Aorta (tissue), 5 donors: ENCODE data around the gene OMP. TPM values are rescaled to one million over a fixed set of nuclear protein-coding genes. Genes with fewer than 3 reads are reported as not detected.

Source experiments
- ATAC-seq: fragments of 200-7000 bp; cut with Tn5 transposase; one replicate; pipeline ENCODE4 v1.9.1; 2022; ENCODE audit warnings: moderate library complexity; ENCODE audit not compliant: low FRiP score
- DNase-seq, 2 donors: peaks; one replicate each; pipeline ENCODE4 v3.0.0-alpha.2; 2020
- H3K27ac ChIP-seq, 2 donors: one replicate each; pipeline ENCODE4 v1.5.1; 2013; ENCODE audit warnings: low read length in 2 of 2, mild to moderate bottlenecking in 2 of 2, moderate library complexity in 2 of 2, control low read depth in 1 of 2, inconsistent platforms in 1 of 2, low read depth in 1 of 2
- H3K27me3 ChIP-seq, 2 donors: one replicate each; pipeline ENCODE4 v1.6.1; 2013; ENCODE audit warnings: control low read depth in 1 of 2, low read length in 1 of 2, mild to moderate bottlenecking in 1 of 2, moderate library complexity in 1 of 2; ENCODE audit not compliant: insufficient read depth in 2 of 2, control insufficient read depth in 1 of 2
- H3K36me3 ChIP-seq, 2 donors: one replicate each; pipeline ENCODE4 v1.6.1; 2013; ENCODE audit warnings: control low read depth in 1 of 2, low read length in 1 of 2, mild to moderate bottlenecking in 1 of 2; ENCODE audit not compliant: insufficient read depth in 2 of 2, control insufficient read depth in 1 of 2
- H3K4me1 ChIP-seq, 2 donors: one replicate each; pipeline ENCODE4 v1.6.1; 2013; ENCODE audit warnings: low read length in 2 of 2, control low read depth in 1 of 2, mild to moderate bottlenecking in 1 of 2, moderate library complexity in 1 of 2; ENCODE audit not compliant: insufficient read depth in 2 of 2, control insufficient read depth in 1 of 2
- H3K4me3 ChIP-seq, 2 donors: one replicate each; pipeline ENCODE4 v1.5.1; 2013; ENCODE audit warnings: low read length in 2 of 2, control low read depth in 1 of 2, mild to moderate bottlenecking in 1 of 2
- H3K9me3 ChIP-seq: one replicate; pipeline ENCODE4 v1.6.1; 2013; ENCODE audit warnings: mild to moderate bottlenecking, low read length; ENCODE audit not compliant: control insufficient read depth
- WGBS, 2 donors: extraction: QIAGEN DNeasy Blood & Tissue Kit; methylation state at CpG; one replicate each; pipeline ENCODE4 v1.1.7; 2013; 5-methylcytosine and 5-hydroxymethylcytosine counted together
- intact Hi-C, 2 donors: fragments of 100-400 bp; cut with DNase I; formaldehyde crosslinking; loops; one replicate each; pipeline versions ENCODE4 v1.14.2 to v1.15.0; 2022
- polyA plus RNA-seq, 2 donors: library from polyadenylated mRNA; stranded (reverse); fragments of 200-250 nt; gene quantifications; one replicate each; pipeline ENCODE4 v1.2.3, GENCODE V29; 2013
- total RNA-seq, 2 donors: library from RNA; stranded (reverse); fragmentation: NEBNext Ultra II Directional; extraction: Animal tissue kit (Norgen Biotek cat#: 25700); gene quantifications; one replicate each; pipeline ENCODE4 v1.2.1, GENCODE V29; 2021
- donor health status: healthy with polysubstance abuse.
- donor health status: Bipolar disorder and iron deficiency.
- donor health status: DM: no; HTN: no; CAD: no.
- donor health status: DM: no; HTN: no; CAD: no.
- donor health status: DM: yes; HTN: yes; CAD: no.

OMP gene
- total and polyA plus RNA-seq, 4 donors = 2.1 TPM; not detected in 3

DNA sequence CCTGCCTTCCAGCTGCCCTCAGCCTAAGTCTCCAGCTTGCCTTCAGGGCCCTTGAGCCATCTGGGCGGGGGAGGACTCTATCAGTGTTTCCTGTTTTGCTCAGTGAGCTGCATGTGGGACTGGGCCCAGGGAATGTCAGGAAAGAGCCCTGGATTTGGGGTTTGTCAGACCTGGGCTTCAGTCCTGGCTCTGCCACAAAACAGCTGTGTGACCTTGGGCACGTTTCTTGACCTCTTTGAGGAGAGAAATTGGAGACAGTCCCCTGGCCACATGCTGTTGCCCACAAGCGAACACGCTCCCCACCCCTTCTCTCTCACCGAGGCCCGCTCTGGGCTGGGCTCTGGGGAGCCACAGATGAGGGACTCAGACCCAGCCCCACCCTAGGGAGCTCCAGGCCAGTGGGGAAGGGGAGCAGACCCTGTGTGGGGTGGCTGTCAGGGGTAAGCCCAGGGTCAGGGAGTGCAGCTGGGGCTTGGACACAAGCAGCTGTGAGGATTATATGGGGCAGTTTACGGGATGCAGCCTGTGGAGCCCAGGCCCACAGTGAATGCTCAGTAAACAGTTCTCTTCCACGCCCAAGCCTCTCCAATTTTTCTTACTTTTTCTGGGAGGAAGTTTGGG is 37.7 kb downstream of the OMP start:
- Histone ChIP-seq H3K4me3 (no peak overlapping the region), H3K27me3 (no peaks in the 10 kb centered on the region), H3K36me3 (no peaks in the 10 kb centered on the region), H3K9me3 (no peaks in the 10 kb centered on the region), H3K4me1 (no peaks in the 10 kb centered on the region), H3K27ac (no peak overlapping the region)
- WGBS, 2 donors = 84% methylated on average over 8 of the region's 8 CpGs
- no peak for DNase-seq
- intact Hi-C loops = no loop called here
- ATAC-seq = peak; percentile 44

DNA sequence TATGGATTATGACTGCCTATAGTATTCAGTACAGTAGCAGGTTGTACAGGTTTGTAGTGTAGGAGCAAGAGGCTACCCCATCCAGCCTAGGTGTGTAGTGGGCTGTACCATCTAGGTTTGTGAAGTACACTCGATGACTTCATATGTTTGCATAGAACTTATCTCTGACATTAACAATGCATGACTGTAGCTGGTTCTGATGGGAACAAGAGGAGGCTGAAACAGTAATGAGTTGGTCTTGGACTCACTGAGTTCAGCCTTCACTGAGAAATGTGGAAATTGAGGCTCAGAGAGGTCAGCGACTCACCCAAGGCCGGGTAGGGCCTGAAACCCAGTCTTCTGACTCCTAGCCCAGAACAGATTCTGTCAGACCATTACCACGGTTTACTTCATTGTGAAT is 38.4 kb downstream of the OMP start:
- no peak overlapping the region for H3K27ac ChIP-seq
- DNase-seq (no peak), ATAC-seq (no peak)
- H3K36me3 ChIP-seq = no peaks in the 10 kb centered on the region
- H3K27me3 ChIP-seq = no peaks in the 10 kb centered on the region
- intact Hi-C loops = no loop called here
- no peaks in the 10 kb centered on the region for H3K4me1 ChIP-seq
- WGBS, 2 donors = 83 to 87% methylated on average over 4 of the region's 4 CpGs
- no peak overlapping the region for H3K4me3 ChIP-seq
- H3K9me3 ChIP-seq = no peaks in the 10 kb centered on the region

GRCh38 chr11:77141475-77141874 is 38.8 kb downstream of the OMP start:
- Histone ChIP-seq H3K4me1 (no peaks in the 10 kb centered on the region), H3K27ac (no peak overlapping the region), H3K36me3 (no peaks in the 10 kb centered on the region), H3K27me3 (no peaks in the 10 kb centered on the region), H3K9me3 (no peaks in the 10 kb centered on the region), H3K4me3 (no peak overlapping the region)
- ATAC-seq (no peak), DNase-seq (no peak)
- WGBS, 2 donors = 97 to 98% methylated on average over 4 of the region's 4 CpGs
- intact Hi-C loops = no loop called here

DNA sequence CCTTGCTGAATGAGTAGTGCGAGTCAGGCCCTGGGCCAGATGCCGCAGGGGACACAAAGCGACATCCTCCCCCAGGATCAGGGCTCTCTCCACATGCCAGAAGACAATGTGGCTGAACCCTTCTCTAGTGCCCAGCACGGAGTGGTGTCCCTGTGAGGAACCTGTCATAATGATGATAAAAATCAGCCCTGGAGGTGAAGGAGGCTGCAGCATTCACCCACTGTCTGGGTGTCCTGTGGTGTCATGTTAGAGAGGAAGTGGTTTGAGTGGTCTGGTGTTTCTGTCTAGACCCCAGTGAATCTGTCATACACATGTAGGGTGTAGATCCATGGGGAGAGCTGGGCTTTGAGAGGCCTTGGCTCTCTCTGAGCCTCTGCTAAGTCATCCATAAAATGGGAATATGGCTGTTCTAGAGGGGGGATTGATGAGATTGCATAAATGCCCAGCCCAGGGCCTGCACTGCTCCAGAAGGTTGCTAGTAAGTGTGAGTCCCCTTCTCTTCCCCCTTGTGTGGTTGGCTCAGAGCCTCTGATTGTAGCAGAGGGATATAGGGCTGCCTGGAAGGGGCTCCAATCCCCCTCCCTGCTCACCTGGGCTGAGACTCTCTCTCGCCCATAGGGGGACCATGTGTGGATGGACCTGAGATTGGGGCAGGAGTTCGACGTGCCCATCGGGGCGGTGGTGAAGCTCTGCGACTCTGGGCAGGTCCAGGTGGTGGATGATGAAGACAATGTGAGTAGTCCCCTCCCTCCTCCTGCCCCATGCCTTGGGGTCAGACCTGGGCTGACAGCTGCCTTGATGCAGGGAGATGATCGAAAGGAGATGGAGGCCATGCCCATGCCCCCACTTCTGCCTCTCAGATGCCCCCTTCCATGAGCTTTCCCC is 39.7 kb downstream of the OMP start:
- WGBS, 2 donors = 94% methylated on average over 11 of the region's 11 CpGs
- Histone ChIP-seq H3K9me3 (no peaks in the 10 kb centered on the region), H3K27ac (no peak overlapping the region), H3K4me1 (no peaks in the 10 kb centered on the region), H3K4me3 (no peak overlapping the region), H3K27me3 (no peaks in the 10 kb centered on the region), H3K36me3 (no peaks in the 10 kb centered on the region)
- ATAC-seq = no peak
- intact Hi-C loops = no loop called here
- DNase-seq = no peak

DNA sequence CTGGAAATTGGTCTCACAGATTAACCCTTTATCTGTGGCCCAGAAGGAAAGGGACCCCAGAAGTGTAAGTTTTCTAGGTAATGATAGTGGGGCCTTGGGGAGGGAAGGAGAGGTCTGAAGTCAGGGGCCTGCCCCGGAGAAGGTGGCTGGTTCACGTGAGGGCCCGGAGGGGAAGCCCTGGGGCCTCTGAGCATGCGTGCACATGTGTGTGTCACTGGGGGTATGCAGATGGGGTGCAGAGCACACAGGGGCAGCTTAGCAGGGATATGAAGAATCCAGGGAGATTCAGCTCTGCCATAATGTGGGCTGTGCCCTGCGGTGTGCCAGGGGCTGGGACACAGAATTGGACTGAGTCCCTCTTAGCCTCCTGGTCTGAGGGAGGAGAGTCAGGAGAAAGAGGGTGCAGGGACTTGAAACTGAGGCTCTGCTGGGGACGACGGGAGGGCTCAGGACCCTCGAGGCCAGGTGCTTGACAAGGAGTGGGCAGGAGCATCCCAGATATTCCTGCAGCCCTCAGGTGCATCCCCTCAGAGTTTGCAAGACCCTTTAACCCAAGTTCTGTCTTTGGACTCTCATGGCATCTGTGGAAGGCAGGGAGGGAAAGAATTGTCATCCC is 40.9 kb downstream of the OMP start:
- intact Hi-C loops = no loop called here
- Histone ChIP-seq H3K4me3 (no peak overlapping the region), H3K36me3 (no peaks in the 10 kb centered on the region), H3K4me1 (no peaks in the 10 kb centered on the region), H3K27ac (no peak overlapping the region), H3K27me3 (no peaks in the 10 kb centered on the region), H3K9me3 (no peaks in the 10 kb centered on the region)
- DNase-seq = no peak
- 87 to 89% methylated on average over 8 of the region's 8 CpGs for WGBS, 2 donors
- no peak for ATAC-seq

GRCh38 chr11:77144196-77144856 is 41.7 kb downstream of the OMP start:
- 96 to 98% methylated on average over 9 of the region's 9 CpGs for WGBS, 2 donors

DNA sequence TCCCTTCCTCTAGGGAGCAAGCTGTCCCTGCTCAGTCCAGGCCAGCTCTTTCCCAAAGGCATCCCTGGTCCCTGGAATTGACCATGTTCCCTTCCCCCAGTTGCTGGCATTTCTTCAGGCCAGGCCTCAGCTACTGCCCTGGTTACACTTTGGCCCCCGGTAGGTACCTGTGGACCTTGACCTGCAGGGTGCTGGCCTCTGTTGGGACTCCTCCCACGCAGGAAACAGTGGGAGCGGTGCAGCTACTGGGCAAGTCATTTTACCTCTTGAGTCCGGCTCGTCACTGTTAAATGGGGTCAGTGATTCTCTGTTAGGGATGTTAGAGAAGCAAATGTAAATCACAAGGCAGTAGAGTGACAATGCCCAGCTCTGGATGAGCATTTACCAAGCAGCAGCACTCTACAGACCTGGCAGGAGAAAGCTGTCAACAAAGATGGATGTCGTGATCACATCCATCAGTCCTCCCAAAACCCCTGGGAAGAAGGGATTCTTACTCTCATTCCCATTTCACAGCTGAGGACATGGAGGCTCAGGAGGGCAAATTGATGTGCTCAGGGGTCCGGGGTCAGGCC is 42.3 kb downstream of the OMP start:
- WGBS, 2 donors = 90 to 91% methylated on average over 7 of the region's 7 CpGs
- Histone ChIP-seq H3K27me3 (no peaks in the 10 kb centered on the region), H3K4me1 (no peaks in the 10 kb centered on the region), H3K36me3 (no peaks in the 10 kb centered on the region), H3K9me3 (no peaks in the 10 kb centered on the region), H3K27ac (no peak overlapping the region), H3K4me3 (no peak overlapping the region)
- DNase-seq (no peak), ATAC-seq (no peak)
- intact Hi-C loops = no loop called here

More at GRCh38 chr11:77144196-77144856, 41.7 kb downstream of the OMP start:
- intact Hi-C loops = no loop called here
- Histone ChIP-seq H3K27me3 (no peaks in the 10 kb centered on the region), H3K36me3 (no peaks in the 10 kb centered on the region), H3K4me3 (no peak overlapping the region), H3K4me1 (no peaks in the 10 kb centered on the region), H3K9me3 (no peaks in the 10 kb centered on the region), H3K27ac (no peak overlapping the region)
- no peak for DNase-seq
- no peak for ATAC-seq

GRCh38 chr11:77146261-77147035 is 43.8 kb downstream of the OMP start:
- Histone ChIP-seq H3K27ac (no peak overlapping the region), H3K27me3 (no peaks in the 10 kb centered on the region), H3K9me3 (no peaks in the 10 kb centered on the region), H3K36me3 (no peaks in the 10 kb centered on the region), H3K4me3 (no peak overlapping the region), H3K4me1 (no peaks in the 10 kb centered on the region)
- DNase-seq = no peak
- intact Hi-C loops = no loop called here
- 91 to 92% methylated on average over 10 of the region's 10 CpGs for WGBS, 2 donors
- no peak for ATAC-seq
